NB4 (cell line): ENCODE data around the gene SAV1.

Experiments used
- CTCF ChIP-seq: IDR thresholded peaks from one replicate; pipeline ENCODE4 v1.5.1; 2012; ENCODE audit warnings: low read depth, low read length
- MYC ChIP-seq: IDR thresholded peaks from 2 replicates; pipeline ENCODE4 v1.6.1; 2011; ENCODE audit warnings: low read depth, low read length
- POLR2A ChIP-seq: IDR thresholded peaks from 2 replicates; pipeline ENCODE4 v1.6.1; 2011; ENCODE audit warnings: mild to moderate bottlenecking; ENCODE audit not compliant: insufficient read length; ENCODE audit errors: extremely low read depth

- TF ChIP-seq CTCF (no peak), POLR2A (no peak), MYC (no peak)
Observed at GRCh38 chr14:50610465-50610864, 57.6 kb downstream of the SAV1 start.
